ENCODE data around the gene SLC44A4. TPM values are rescaled to one million over a fixed set of nuclear protein-coding genes. Genes with fewer than 3 reads are reported as not detected.
"Not testable (repeated sequence)": the region's sequence is repeated elsewhere in the genome, so short reads cannot be mapped to it uniquely, and the experiment has no call there.

SLC44A4 gene
- total RNA-seq, 2 experiments from 2014 or later = 0.39 TPM; not detected in 1

- H3K4me3 Mint-ChIP-seq = peak overlapping the region; percentile 89
- ATAC-seq = no peak
- no peaks in the 10 kb centered on the region for H3K27me3 Mint-ChIP-seq (ENCODE audit: low read depth)
- H3K4me1 Mint-ChIP-seq (ENCODE audit: low read depth) = peaks cover 26% of the 10 kb centered on the region
- peaks cover 8% of the 10 kb centered on the region for H3K36me3 Mint-ChIP-seq (ENCODE audit: low read depth)
- H3K9me3 Mint-ChIP-seq (ENCODE audit: insufficient read depth) = no peaks in the 10 kb centered on the region
- ChIA-PET CTCF (interaction anchor here (1.1 to 2.7 kb wide), 3 partner anchors 25 to 184 kb away, joined by 3 to 8 read pairs (median 7); partner anchors contain the start of genes EHMT2 and LY6G5C), POLR2A (interaction anchor here (1.1 to 2.2 kb wide), 2 partner anchors 30 to 47 kb away, joined by 3 to 9 read pairs; no protein-coding TSS in a partner anchor)
- H3K27ac Mint-ChIP-seq = no peak overlapping the region
- no peak for DNase-seq
These were observed 14.0 kb downstream of the SLC44A4 start for GRCh38 chr6:31864818-31865204.

- peak overlapping the region; percentile 84 for H3K27ac Mint-ChIP-seq
- peak overlapping the region; percentile 89 for H3K4me3 Mint-ChIP-seq
- POLR2A ChIA-PET = interaction anchor here (0.7 to 2.2 kb wide), 6 partner anchors 24 to 1002 kb away, joined by 3 to 9 read pairs (median 5); partner anchors contain the start of genes DXO, EHMT2 and MSH5
- not testable (repeated sequence) for H3K27me3 Mint-ChIP-seq (ENCODE audit: low read depth); ATAC-seq; DNase-seq; H3K9me3 Mint-ChIP-seq (ENCODE audit: insufficient read depth)
- peaks cover 11% of the 10 kb centered on the region for H3K36me3 Mint-ChIP-seq (ENCODE audit: low read depth)
- CTCF ChIA-PET = interaction anchor here (0.7 to 2.7 kb wide), 9 partner anchors 26 to 212 kb away, joined by 3 to 8 read pairs (median 4); partner anchors contain the start of genes BAG6, EHMT2 and LY6G5C
- peaks cover 26% of the 10 kb centered on the region for H3K4me1 Mint-ChIP-seq (ENCODE audit: low read depth)
These were observed 14.7 kb downstream of the SLC44A4 start for GRCh38 chr6:31864123-31864562.

GRCh38 chr6:31862344-31863235 lies 16.2 kb downstream of the SLC44A4 start, which contains the start of gene NEU1:
Gene NEU1, minus strand, starts transcription at chr6:31862821. Its CDS starts 45 bp downstream, at chr6:31862776.
- H3K4me3 Mint-ChIP-seq = peak within 1 kb of the TSS; percentile 89
- peaks cover 11% of the 10 kb centered on the region for H3K36me3 Mint-ChIP-seq (ENCODE audit: low read depth)
- no peaks in the 10 kb centered on the region for H3K9me3 Mint-ChIP-seq (ENCODE audit: insufficient read depth)
- peaks cover 26% of the 10 kb centered on the region for H3K4me1 Mint-ChIP-seq (ENCODE audit: low read depth)
- H3K27ac Mint-ChIP-seq = peak within 1 kb of the TSS; percentile 84
- ChIA-PET POLR2A (interaction anchor here (0.6 to 2.2 kb wide), 12 partner anchors 10 to 922 kb away, joined by 3 to 9 read pairs (median 3); partner anchors contain the start of genes DDAH2, DXO, EHMT2 and MSH5), CTCF (interaction anchor here (0.6 to 2.7 kb wide), 18 partner anchors 12 to 183 kb away, joined by 3 to 7 read pairs (median 4); partner anchors contain the start of genes CFB, DXO, EHMT2 and LSM2)
- no peaks in the 10 kb centered on the region for H3K27me3 Mint-ChIP-seq (ENCODE audit: low read depth)
- ATAC-seq (peak; percentile 92), DNase-seq (peak; percentile 100)

DNA sequence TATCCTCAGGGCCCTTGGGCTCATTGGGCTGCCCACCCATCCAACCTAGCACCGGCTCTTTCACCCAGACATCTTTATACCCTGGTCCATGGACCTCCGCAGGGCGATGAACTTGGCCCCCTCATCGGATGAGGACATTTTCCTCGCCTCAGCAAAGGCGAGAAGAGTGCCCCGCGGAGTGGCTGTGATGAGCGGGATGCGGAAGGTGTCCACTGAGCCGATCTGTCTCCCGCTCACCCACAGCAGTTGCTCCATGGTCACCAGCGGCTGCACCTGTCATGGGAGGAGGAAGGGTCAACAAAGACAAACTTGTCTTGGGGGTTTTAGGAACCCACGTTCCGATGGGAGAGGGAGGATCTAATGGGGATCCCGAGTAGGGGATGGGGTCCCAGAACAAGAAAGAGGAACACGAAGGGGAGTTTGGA lies 16.9 kb downstream of the SLC44A4 start:
- no peak for DNase-seq
- POLR2A ChIA-PET = interaction anchor here (0.7 to 1.1 kb wide), 3 partner anchors 10 to 133 kb away, joined by 3 read pairs; partner anchors contain the start of gene DDAH2
- Mint-ChIP-seq H3K27ac (peak overlapping the region; percentile 84), H3K27me3 (ENCODE audit: low read depth) (no peaks in the 10 kb centered on the region), H3K4me1 (ENCODE audit: low read depth) (peaks cover 26% of the 10 kb centered on the region), H3K4me3 (peak overlapping the region; percentile 89), H3K36me3 (ENCODE audit: low read depth) (peaks cover 11% of the 10 kb centered on the region), H3K9me3 (ENCODE audit: insufficient read depth) (no peaks in the 10 kb centered on the region)
- CTCF ChIA-PET = interaction anchor here (1.6 kb wide), 1 partner anchor 35 kb away, joined by 6 read pairs; the partner anchor contains the start of gene EHMT2
- ATAC-seq = no peak

DNA sequence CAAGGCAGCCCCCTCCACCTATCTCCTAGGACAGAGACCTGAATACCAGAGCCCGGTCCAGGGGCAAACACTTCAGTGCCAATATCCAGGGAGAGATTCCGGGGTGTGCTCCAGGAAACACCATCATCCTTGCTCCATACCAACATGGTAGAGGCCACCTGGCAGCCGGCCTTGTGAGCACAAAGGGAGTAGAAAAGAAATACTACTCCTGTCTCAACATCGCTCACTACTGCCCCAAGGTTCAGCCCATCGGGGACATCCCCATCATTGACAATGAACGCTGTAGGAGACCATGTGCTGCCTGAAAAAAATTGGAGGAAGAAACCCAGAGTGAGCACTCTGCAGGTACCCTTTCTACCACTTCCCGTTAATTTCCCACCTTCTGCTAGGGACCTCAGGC lies 17.6 kb downstream of the SLC44A4 start:
- H3K9me3 Mint-ChIP-seq (ENCODE audit: insufficient read depth) = no peaks in the 10 kb centered on the region
- ChIA-PET CTCF (no interaction called here), POLR2A (no interaction called here)
- H3K4me1 Mint-ChIP-seq (ENCODE audit: low read depth) = peaks cover 26% of the 10 kb centered on the region
- ATAC-seq = no peak
- H3K36me3 Mint-ChIP-seq (ENCODE audit: low read depth) = peaks cover 11% of the 10 kb centered on the region
- DNase-seq = no peak
- no peaks in the 10 kb centered on the region for H3K27me3 Mint-ChIP-seq (ENCODE audit: low read depth)
- H3K27ac Mint-ChIP-seq = no peak overlapping the region
- H3K4me3 Mint-ChIP-seq = peak overlapping the region; percentile 89

- Mint-ChIP-seq H3K4me1 (ENCODE audit: low read depth) (peaks cover 26% of the 10 kb centered on the region), H3K27ac (no peak overlapping the region), H3K27me3 (ENCODE audit: low read depth) (no peaks in the 10 kb centered on the region), H3K4me3 (no peak overlapping the region), H3K36me3 (ENCODE audit: low read depth) (peaks cover 11% of the 10 kb centered on the region), H3K9me3 (ENCODE audit: insufficient read depth) (no peaks in the 10 kb centered on the region)
- POLR2A ChIA-PET = no interaction called here
- CTCF ChIA-PET = no interaction called here
- ATAC-seq = no peak
- DNase-seq = no peak
These were observed 18.4 kb downstream of the SLC44A4 start for GRCh38 chr6:31860349-31860748.

DNA sequence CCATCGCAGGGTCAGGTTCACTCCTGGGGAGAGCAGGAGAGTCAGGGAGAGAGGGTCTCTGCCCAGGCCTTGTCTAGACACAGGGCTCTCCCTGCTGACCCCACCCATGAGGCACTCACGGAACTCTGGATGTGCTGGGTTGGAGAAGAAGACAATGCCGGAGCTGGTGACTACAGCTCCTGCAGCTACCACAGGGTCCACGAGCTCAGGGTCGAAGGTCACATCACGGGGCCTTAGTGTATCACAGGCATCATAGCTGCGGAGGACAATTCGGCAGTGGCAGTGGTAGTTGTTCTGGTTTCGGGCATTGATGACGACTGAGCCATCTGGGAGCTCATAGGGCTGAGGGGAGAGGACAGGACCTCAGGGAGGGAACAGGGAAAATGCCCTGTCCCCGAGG lies 18.9 kb downstream of the SLC44A4 start:
- Mint-ChIP-seq H3K27ac (no peak overlapping the region), H3K4me3 (no peak overlapping the region), H3K4me1 (ENCODE audit: low read depth) (peaks cover 26% of the 10 kb centered on the region), H3K27me3 (ENCODE audit: low read depth) (no peaks in the 10 kb centered on the region), H3K36me3 (ENCODE audit: low read depth) (peaks cover 12% of the 10 kb centered on the region), H3K9me3 (ENCODE audit: insufficient read depth) (no peaks in the 10 kb centered on the region)
- ChIA-PET POLR2A (no interaction called here), CTCF (no interaction called here)
- ATAC-seq (no peak), DNase-seq (no peak)

GRCh38 chr6:31858707-31859106 lies 20.1 kb downstream of the SLC44A4 start:
- CTCF ChIA-PET = no interaction called here

DNA sequence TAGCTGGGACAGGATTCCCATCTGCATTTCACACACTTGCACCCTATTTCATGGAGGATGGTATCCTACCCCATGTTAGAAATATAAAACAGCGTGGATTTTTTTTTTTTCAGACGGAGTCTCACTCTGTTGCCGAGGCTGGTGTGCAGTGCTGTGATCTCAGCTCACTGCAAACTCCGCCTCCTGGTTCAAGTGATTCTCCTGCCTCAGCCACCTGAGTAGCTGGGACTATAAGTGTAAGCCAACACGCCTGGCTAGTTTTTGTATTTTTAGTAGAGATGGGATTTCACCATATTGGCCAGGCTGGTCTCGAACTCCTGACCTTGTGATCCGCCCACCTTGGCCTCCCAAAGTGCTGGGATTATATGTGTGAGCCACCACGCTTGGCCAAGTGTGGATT lies 21.0 kb downstream of the SLC44A4 start:
- H3K27ac Mint-ChIP-seq; H3K27me3 Mint-ChIP-seq (ENCODE audit: low read depth); POLR2A ChIA-PET; H3K9me3 Mint-ChIP-seq (ENCODE audit: insufficient read depth); H3K4me3 Mint-ChIP-seq; DNase-seq; CTCF ChIA-PET; ATAC-seq: not testable (repeated sequence)
- peaks cover 10% of the 10 kb centered on the region for H3K36me3 Mint-ChIP-seq (ENCODE audit: low read depth)
- peaks cover 14% of the 10 kb centered on the region for H3K4me1 Mint-ChIP-seq (ENCODE audit: low read depth)

More at GRCh38 chr6:31858707-31859106, 20.1 kb downstream of the SLC44A4 start:
- POLR2A ChIA-PET = no interaction called here
- no peaks in the 10 kb centered on the region for H3K27me3 Mint-ChIP-seq (ENCODE audit: low read depth)
- H3K27ac Mint-ChIP-seq = no peak overlapping the region
- DNase-seq (no peak), ATAC-seq (no peak)
- no peaks in the 10 kb centered on the region for H3K9me3 Mint-ChIP-seq (ENCODE audit: insufficient read depth)
- no peak overlapping the region for H3K4me3 Mint-ChIP-seq
- peaks cover 12% of the 10 kb centered on the region for H3K36me3 Mint-ChIP-seq (ENCODE audit: low read depth)
- peaks cover 19% of the 10 kb centered on the region for H3K4me1 Mint-ChIP-seq (ENCODE audit: low read depth)

- H3K4me1 Mint-ChIP-seq (ENCODE audit: low read depth); DNase-seq; H3K27me3 Mint-ChIP-seq (ENCODE audit: low read depth); H3K36me3 Mint-ChIP-seq (ENCODE audit: low read depth); H3K27ac Mint-ChIP-seq; H3K4me3 Mint-ChIP-seq; H3K9me3 Mint-ChIP-seq (ENCODE audit: insufficient read depth): not testable (repeated sequence)
- ChIA-PET POLR2A (interaction anchor here (0.6 to 0.7 kb wide), 2 partner anchors 10 to 196 kb away, joined by 3 read pairs; partner anchors contain the start of gene NEU1), CTCF (interaction anchor here (0.8 kb wide), 1 partner anchor 9 kb away, joined by 3 read pairs; no protein-coding TSS in a partner anchor)
- ATAC-seq = peak; percentile 16
These were observed 26.6 kb downstream of the SLC44A4 start for GRCh38 chr6:31851980-31852718.

DNA sequence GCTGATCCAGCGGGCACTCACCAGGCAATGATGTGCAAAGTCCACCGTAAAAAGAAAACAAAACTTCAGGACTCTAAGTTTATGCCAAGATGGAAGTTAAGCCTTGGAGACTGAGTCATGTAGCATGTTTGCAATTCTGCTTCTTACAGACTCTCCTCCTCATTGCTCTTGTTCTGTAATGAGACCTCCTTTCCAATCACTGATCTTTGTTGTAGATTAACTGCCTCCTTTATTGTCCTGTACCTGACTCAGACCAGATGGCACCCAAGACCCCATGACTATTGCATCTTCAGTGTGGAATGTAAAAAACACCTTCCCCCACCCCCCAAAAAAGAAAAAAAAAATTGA lies 27.3 kb downstream of the SLC44A4 start:
- no peaks in the 10 kb centered on the region for H3K4me1 Mint-ChIP-seq (ENCODE audit: low read depth)
- POLR2A ChIA-PET = interaction anchor here (0.6 kb wide), 1 partner anchor 199 kb away, joined by 3 read pairs; the partner anchor contains the start of gene BAG6
- ATAC-seq (no peak), DNase-seq (no peak)
- no peak overlapping the region for H3K4me3 Mint-ChIP-seq
- CTCF ChIA-PET = interaction anchor here (0.5 kb wide), 1 partner anchor 12 kb away, joined by 3 read pairs; no protein-coding TSS in a partner anchor
- H3K9me3 Mint-ChIP-seq (ENCODE audit: insufficient read depth) = peaks cover 7% of the 10 kb centered on the region
- peaks cover 2% of the 10 kb centered on the region for H3K36me3 Mint-ChIP-seq (ENCODE audit: low read depth)
- no peaks in the 10 kb centered on the region for H3K27me3 Mint-ChIP-seq (ENCODE audit: low read depth)
- H3K27ac Mint-ChIP-seq = no peak overlapping the region
